Embryonic facial prominence (tissue), 1 donor: ENCODE results near the gene CA5A.
"Not testable (repeated sequence)": the region's sequence is repeated elsewhere in the genome, so short reads cannot be mapped to it uniquely, and the experiment has no call there.

Source experiments
- DNase-seq: peaks from one replicate; pipeline ENCODE4 v3.0.0-alpha.2; 2016; ENCODE audit errors: extremely low spot score

The CA5A gene

DNA sequence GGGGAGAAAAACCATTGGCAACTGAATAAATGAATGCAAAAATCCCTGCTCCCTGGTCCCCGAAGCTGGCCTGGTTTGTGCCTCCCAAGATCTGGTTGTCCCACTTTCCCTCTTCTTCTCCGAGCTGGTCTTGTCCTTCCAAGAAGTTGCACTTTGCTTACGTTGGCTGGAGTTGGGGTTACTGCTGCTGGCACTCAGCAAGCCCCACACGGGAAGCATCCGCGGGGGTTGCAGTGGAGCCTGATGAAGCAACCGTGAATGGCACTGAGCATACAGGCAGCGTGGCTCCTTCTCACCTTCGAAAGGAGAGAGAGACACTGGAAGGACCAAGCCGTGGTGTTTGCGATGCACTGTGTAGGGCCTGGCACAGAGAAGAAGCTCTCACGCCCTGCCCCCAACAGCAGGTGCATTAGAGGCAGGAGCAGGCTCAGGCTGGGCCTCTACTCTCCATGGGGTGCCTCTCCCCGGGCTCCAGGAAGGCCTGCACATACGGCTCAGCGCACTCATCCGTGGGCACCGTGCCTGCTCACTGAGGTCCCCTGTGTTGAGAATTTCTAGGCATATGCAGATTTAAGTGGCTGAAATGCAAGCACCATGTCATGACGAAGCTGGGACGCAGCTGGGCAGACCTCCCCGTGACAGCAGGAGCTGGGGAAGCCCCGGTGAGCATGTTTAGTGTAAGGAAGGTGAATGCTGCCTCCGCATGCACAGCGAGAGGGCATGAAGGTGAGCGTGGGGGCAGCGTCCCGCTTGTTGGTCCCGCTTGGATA is 12.1 kb downstream of the CA5A start:
- DNase-seq = no peak

DNA sequence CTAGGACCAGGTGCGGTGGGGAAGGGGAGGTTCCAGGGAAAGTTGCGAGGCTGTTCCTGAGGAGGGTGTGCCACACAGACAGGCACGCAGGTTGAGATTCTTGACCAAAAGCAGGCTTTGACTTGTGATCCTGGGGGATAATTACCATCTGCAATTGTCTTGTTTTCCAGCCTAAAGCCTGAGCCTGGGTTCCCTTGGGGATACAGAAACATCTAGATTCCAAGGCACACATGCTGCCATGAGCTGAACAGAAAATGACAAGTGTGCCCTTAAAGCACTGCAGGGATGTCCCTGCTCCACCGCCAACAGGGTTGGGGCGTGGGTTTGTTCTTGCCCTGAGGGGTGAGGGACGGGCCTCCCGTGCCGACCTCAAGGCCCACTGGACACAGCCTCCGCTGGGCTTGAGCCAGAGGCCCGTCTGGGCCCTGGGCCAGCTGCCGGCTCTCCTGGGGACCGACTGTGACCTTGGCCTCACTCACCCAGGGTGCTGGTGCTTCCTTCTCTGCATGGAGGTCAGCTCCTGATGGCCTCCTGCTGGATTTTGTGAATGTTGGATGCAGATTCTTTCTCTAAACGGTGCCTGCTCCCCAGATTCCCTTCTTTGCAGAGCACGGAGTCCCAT is 14.0 kb downstream of the CA5A start:
- DNase-seq = no peak

DNA sequence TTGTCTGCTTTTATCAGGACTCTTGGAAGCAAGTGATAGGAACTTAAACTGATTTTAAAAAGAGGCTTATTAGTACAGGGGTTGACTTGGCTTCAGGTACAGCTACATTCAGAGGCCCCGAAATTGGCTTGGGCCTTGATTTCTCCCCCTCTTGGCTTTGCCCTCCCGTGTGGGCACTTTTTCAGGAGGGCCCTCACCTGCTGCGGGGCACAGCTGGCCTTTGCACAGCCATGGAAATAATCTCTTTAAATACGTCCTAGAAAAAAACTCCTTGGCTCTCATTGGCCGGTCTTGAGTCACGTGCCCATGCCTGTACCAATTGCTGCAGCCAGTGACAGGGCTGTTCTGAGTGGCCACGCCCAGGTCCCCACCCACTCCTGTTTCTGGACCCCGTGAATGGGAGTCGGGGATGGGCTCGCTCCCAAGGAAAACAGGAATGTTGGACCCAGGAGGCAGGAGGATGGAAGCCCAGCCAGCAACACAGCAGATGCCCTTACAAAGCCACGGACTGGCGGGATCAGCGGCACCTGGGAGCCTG is 15.0 kb downstream of the CA5A start:
- DNase-seq = no peak

DNA sequence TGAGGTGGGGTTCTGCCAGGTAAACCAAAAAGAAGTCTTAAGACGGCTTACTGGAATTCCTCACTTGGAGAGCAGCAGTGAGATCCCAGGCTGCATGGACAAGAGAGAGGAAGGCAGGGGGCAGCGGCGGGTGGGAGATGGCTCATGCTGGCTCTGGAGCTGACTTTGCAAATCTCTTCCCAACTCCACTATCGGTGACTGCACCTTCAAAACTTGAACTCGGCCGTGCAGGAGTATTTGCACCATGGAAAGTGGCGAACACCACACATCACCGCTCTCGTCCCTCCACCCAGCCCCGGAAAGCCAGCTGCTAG is 16.7 kb downstream of the CA5A start:
- DNase-seq = no peak

DNA sequence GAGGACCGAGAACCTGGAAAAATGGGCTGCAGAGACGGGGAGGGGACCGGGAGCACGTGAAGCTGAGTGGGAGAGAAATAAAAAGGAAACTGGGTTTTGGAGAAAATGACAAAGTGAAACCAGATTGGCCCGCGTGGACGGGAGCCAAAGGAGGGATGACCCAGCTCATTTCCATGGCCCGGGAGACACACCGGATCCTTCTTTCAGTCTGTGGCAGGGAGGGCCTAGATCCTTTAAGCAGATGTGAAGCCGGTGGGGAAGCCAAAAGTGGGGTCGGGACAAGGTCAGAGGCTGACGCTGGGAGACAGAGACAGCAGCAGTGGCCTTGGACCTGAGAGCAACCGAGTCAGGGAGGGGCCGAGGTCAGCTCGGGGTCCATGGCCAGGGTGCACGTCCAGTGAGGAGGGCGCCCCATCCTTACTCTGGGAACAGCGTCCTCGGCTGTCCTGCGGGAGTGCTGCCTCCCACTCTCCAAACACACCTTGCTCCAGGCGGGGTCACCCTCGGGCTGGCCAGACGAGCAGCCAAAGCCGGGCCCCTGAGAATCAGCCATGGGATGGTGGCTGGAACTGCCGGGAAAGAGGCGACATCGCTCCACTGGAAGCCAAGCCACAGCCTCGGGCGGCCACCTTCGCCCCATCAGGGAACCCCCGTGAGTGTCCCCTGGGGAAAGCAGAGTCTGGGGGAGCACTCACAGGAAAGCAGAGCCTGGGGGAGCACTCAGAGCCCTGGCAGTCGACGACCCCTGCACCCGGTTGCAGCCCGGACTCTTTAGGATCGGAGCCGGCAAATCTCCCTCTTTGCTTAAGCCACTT is 17.3 kb downstream of the CA5A start:
- DNase-seq = no peak

DNA sequence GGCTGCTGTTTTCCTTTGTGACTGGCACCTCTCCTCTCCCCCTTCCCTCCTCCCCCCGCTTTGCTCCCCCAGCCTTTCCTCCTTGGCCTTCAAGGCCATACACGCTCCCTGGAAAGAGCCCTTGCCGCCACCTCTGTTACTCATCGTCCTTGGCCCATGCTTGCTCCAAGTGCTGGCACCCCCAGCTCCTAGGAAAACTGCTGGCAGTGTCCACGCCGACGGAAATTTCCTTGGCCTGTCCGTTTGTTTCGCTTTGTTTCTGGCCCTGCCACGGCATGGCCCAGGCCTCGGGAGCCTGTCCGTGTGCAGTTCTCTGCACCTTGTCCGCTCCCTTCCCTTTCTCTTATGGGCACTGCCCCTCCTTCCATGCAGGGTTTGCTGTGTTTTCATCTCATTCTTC is 18.0 kb downstream of the CA5A start:
- no peak for DNase-seq

DNA sequence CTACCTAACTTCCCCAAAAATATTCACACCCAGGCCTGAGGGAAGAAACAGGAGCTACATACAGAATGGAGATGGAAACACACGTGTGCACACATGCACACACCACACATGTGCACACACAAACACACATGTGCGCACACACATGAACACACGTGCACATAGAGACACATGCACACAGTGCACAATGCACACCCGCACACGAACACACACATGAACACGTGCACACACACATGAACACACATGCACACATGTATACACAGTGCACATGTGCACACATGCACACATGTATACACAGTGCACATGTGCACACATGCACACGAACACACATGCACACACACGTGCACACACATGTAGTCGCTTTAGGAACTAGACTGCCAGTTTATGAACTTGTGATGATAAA is 18.8 kb downstream of the CA5A start:
- DNase-seq = no peak

DNA sequence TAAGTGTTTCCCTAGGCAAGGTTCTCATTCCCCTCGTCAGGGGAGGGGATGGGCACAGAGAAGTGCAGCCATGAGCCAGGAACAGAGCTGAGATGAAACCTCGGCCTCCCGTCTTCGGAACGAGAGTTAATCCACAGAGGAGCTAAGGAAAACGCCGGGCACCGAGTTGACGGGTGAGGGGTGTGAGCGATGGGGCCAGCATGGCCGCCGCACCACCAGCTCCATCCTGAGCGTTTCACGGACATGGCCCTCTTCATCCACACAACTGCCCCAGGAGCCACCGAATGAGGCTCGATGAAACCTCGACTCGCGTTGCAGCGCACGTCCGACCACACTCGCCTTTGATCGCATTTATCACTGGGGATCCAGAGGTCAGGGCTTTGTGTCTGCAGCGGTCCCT is 21.5 kb downstream of the CA5A start:
- DNase-seq = no peak

DNA sequence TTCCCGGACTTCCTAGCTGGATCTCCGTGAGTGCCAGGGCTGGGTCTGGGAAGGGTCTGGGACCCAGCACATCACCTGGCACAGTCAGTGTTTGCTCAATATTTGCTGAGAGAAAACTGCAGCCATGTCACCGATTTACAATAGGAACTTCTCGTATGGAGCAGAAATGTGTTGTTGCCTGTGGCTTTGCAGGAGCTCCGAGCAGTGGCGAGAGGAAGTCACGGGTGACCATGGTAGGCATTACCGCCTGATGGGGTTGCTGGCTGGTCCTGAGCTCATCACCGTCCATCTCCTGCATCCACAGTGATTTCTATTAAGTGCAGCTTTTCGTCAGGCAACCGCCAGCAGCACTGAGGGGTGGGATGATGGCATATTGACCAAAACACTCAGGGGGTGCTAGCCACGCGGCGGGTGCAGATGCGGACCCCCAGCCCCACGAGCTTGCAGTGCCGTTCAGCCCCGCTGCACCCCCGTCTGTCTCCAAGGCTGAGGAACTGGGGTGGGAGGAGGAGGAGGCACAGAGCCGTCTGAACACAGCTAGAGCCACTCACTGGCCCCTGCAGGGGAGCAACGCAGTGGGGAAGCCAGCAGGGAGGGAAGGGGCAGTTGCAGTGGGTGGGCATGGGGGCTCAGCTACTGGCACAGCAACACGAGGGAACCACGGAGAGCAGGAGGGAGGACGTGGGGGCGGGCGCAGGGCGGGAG is 22.2 kb downstream of the CA5A start:
- DNase-seq = not testable (repeated sequence)

DNA sequence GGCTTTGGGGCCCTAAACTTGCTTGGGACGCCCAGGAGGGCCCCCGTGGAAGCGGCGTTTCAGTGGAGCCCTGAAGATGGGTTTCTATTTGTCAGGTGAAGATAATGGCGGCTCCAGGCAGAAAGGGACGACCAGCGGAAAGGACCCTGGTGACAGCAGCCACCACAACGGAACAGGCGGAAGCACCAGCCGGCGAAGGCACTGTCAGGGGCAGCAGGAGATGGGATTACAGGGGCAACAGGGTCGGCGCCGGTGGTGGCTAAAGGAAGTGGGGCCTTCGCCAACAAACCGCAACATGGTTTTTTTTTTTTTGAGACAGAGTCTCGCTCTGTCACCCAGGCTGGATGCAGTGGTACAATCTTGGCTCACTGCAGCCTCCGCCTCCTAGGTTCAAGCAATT is 23.6 kb downstream of the CA5A start:
- DNase-seq = not testable (repeated sequence)

DNA sequence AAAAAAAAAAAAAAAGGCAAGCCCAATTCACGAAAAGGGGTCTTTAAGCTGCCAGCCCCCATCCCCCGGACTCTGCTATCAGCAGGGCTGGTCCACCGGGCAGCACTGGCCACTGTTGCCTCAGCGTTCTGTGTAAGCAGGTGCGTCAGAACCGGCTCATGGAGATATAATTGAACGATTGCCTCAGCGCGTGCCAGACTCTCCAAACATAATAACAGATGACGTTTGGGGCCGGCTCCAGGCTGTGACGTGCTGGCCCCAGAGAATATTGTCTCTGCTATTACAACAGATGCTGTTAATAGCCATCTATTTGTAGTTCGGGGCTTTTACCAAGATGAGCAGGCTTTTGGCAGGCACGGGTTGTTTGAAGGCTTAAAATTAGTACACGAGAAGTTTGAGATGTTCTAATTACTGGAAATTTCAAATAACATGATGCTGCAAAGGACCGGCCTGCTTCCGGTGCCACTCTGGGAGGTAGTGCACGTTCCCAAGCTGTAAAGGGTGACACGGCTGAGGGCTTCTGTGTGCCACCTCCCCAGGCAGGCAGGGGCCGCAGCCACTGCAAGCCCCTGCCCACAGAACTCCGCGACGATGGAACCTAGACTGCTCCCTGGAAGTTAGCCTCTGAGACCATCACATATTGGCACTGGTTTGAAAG is 25.1 kb downstream of the CA5A start:
- DNase-seq = not testable (repeated sequence)

DNA sequence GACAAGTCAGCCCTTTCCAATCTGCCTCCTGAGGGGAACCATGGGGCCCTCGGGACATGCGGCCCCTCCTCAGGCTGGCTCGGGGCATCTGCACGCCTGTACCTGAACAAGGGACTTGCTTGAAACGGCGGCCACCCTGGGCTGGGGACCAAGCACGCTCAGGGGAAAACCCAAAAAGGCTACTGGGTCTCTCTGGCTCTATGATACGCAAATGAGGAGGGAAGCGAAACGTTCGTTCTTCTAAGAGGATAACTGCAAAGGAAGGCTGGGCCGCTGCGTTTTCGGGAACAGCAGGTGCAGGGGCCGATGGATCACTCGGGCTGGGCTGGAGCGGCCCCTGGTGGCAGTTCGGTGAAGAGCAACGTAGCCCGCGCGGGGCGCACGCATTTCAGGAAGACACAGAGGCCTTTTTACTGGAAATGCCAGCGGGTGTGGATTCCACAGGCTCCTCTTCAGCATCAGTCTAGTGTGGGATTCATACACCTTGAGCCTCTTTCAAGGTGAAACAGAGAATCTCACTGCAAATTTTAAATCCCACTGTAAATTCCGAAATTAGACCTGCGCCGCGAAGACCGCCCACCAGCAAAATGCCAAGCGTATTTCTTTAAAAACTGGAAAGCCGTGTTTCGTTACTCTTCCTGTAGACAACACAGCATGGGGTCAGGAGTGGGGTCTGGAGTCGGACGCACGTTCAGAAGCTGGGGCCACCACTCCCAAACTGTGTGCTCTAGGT is 27.0 kb downstream of the CA5A start:
- peak; percentile 14 for DNase-seq

DNA sequence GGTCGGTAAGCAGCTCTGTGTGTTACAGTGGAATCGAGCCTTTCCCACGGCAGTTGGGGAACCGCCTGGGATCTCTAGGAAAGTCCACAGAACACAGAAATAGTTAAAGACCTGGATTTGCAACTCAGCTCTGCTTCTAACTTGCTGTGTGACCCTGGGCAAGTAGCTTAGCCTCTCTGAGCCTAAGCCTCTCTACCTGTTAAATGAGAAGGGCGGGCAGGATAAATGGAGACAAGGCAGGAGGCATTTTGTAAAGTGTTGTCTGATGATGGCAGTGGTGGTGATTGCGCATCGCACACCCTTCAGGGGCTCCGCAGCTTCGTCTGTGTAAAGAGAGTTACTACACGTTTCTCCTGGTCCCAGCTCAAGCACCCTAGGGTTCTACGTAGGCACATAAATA is 28.2 kb downstream of the CA5A start:
- not testable (repeated sequence) for DNase-seq

DNA sequence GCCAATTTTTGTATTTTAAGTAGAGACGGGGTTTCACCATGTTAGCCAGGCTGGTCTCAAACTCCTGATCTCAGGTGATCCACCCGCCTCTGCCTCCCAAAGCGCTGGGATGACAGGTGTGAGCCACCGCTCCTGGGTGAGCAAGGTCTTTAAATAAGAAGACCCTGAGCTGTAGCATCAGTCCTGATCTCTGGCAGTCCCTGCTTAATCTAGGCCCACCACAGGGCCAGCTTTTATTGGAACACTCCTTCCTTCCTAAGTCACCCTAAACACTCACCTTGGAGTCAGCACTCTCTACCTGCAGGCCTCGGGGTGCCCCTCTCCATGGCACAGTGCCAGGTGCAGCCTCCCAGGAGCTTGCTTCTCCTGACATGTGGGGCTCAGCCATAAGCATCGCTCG is 30.8 kb downstream of the CA5A start:
- not testable (repeated sequence) for DNase-seq

DNA sequence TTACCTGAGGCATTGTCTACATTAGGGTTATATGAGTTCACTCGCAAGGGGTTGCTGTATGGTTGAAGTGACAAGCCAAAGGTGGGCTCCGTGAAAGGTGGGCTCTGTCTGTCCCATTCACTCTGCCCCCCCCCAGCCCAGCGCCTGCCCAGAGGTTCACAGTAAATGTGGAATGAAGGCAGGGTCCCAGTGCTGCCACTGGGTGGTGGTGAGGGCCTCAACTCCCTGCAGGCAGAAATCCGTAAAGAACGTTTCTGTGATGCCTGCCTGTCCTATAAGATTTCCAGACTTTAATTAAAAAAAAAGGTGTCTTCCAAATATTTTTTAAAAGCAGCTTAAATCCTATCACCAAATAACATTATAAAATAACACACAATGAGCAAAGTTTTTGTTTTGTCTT is 31.4 kb downstream of the CA5A start:
- DNase-seq = not testable (repeated sequence)

DNA sequence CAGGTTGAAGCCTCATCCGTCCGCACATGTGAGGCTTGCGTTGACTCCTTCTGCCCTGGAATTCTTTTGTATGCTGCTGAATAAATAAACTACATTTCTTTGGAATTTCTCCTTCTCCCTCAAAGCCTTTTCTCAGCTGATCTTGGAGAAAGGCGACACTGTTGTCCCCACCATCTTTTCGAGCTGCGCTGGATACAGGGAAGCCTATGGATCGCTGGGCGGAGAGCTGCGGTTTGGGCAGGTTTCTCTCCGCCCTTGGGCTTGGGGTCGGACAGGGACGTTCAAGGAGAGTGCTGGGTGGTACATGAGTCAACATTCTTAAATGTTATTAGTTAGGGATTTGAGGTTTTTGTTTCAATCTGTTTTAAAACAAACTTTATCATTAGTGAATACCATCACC is 35.8 kb downstream of the CA5A start:
- not testable (repeated sequence) for DNase-seq

DNA sequence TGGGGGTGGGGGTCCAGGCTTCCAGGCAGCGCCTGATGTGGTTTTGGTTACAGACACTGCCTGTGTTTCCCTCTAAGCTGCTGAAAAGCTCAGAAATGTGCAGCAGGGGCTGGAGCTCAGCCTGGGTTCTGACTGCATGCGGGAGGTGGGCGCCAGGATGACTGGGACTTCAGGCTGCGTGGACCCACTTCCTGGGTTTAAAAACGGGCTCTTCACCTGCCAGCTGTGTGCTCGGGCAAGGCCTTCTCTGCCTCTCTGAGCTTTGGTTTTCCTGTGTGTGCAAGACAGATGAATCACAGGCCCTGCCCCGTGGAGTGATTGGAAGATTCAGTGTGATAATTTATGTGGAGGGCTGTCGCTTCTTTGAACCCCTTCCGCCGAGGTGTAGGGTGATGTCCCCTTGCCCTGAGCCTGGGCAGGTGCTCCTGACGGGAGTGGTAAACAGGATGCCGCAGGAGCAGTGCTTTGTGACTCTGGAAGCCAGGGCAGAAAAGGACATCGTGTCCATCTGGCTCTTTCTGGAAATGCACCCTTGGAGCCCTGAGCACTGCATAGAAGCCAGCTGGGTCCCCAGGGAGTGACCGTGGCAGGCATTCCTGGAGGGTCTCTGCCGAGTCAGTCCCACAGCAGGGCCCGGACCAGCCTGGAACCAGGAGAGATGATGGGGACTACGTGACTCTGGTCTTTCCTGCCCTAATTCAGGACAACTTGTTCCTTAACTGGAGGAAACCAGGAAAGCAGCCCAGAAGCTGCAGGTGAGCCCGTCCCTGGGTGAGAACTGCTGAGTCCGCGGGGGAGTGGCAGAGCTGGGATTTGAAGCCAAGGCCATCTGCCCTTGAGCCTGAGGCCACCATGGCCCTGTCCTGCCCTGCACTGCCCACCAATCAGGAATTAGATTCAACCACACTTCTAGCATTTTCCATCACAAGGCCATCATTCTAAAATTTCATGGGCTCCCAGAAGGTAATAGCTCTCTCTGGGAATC is 38.5 kb downstream of the CA5A start:
- DNase-seq = no peak

DNA sequence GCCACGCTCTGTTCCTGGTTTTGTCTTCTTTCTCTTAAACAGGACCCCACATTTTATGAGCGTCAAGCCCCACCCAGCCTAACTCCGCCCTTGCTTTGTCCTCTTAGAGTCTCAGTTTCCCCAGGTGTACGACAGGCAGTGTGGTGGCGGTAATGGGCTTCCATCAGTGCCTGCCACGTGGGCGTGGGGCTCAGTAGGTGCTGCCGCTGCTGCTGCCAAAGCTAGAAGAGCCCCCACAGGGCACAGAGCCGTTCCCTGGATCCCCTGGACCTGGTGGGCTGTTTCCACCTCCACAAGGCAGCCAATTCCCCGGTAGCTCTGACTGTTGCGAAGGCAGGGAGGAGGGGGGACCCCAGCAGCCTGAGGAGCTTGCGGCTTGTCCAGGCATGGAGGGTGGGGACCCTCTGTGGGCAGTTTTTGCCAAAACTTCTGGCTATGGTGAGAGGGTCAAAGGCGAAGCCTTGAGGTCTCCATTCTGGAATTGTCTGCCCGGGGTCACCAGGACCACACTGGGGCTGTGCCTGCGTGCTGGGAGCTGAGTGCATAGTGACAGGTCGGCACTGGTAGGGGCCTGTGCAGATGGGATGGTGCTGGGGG is 39.3 kb downstream of the CA5A start:
- not testable (repeated sequence) for DNase-seq
